Embryonic facial prominence (tissue), 1 donor: ENCODE results near the gene VENTX.

Source experiments
- DNase-seq: peaks from one replicate; pipeline ENCODE4 v3.0.0-alpha.2; 2016; ENCODE audit errors: extremely low spot score

The VENTX gene

GRCh38 chr10:133235265-133235855 lies 2.3 kb upstream of the VENTX start:
- DNase-seq: no peak

DNA sequence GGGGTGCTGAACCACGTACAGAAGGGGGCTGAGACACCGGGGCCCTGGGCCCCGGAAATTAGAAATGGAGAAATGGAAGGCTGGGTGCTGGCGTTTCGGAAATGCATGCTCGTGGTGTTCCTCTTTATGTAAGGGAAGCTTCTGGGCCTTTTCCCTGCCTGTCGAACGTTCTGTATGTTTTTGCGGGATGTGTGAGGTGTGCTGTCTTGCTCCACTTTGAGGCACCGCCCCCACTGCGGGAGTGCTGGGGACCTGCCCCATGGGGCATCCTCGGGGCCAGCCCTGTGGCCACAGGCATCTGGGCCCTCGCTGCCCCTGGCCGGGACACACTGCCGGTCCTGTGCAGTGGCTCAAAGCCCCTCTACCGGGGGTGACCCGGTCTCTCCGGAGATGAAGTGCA lies 1.7 kb upstream of the VENTX start:
- DNase-seq: no peak

GRCh38 chr10:133236401-133237240 lies 1.0 kb upstream of the VENTX start:
- no peak for DNase-seq

DNA sequence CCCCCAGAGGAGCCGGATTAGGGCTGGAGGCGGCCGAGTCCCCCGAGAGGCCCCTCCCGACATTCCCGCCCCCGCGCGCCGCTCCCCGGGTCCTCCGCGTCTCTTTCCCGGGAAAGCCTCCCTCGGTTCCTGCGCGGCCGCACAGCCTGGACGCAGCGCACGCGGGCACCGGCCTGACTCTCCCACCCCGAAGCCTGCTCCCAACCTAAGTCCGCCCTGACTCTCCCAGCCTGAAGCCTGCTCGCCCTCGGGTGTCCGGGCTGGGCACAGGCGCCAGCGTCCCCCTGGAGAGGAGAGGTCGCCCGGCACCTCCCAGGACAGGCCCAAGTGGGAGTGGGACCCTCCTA lies 441 bp upstream of the VENTX start:
- DNase-seq: no peak

DNA sequence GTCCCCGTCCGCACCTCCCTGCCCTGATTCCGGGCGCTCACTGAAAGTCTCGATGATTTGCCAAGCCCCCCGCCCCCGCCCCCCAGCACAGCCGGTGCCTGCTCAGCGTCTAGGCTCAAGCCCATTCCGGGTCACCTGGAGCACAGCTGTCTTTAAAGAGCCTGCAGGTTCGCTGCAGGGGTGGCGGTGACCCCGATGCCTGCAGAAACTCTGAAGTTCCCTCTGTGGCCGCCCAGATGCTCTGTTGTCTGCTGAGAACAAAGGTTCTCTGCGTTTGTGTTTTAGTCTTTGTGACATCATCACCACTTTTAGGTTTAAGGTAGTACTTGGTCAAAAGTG lies 780 bp downstream of the VENTX start:
- DNase-seq: no peak

- DNase-seq: no peak
Observed at GRCh38 chr10:133239990-133240389, 2.3 kb downstream of the VENTX start.

GRCh38 chr10:133241501-133242205 lies 4.0 kb downstream of the VENTX start:
- no peak for DNase-seq

DNA sequence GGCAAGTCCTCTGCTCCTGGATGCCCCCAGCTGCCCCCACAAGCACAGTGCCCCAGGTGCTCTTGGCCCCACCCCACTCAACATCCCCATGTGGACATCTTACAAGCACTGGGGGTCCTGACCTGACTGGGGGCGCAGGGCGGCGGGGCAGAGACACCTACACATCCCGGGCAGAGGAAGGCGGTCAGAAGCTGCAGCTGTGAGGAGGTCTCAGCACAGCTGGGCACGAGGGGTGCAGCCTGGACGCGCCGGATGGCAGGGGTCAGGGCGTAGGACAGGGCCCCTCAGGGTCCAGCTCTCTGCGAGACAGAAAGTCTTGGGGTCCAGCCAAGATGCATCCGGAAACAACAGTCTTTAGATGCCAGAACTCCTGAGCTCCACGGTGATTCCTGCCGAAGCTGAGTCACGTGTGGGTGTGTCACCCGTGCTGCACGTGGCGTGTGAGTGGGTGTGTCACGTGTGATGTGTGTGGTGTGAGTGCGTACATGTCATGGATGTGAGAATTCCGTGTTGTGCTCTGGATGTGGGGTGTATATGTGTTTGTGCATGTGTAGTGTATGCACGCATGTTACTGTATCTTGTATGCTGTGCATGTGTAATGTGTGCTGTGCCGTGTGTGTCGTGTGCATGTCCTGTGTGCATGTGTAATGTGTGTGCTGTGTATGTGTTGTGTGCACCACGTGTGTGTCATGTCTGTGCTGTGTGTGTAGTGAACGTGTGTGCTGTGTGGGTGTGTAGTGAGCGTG lies 5.1 kb downstream of the VENTX start:
- no peak for DNase-seq

DNA sequence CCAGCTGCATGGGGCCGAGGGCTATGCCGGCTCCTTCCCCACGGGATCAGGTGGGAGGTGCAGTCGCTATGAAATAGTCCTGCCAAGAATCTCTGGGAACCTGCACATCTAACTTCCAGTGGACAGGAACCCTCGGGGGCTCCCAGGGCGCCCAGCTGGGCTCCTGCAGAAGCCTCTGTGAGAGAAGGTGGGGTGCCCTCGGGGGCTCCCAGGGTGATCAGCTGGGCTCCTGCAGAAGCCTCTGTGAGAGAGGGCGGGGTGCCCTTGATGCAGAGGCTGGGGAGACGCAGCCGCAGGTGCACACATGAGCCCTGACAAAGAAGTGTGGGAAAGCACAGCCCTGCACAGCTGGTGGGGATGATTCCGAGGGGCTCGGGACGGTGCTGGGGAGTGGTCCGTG lies 5.9 kb downstream of the VENTX start:
- DNase-seq: no peak

DNA sequence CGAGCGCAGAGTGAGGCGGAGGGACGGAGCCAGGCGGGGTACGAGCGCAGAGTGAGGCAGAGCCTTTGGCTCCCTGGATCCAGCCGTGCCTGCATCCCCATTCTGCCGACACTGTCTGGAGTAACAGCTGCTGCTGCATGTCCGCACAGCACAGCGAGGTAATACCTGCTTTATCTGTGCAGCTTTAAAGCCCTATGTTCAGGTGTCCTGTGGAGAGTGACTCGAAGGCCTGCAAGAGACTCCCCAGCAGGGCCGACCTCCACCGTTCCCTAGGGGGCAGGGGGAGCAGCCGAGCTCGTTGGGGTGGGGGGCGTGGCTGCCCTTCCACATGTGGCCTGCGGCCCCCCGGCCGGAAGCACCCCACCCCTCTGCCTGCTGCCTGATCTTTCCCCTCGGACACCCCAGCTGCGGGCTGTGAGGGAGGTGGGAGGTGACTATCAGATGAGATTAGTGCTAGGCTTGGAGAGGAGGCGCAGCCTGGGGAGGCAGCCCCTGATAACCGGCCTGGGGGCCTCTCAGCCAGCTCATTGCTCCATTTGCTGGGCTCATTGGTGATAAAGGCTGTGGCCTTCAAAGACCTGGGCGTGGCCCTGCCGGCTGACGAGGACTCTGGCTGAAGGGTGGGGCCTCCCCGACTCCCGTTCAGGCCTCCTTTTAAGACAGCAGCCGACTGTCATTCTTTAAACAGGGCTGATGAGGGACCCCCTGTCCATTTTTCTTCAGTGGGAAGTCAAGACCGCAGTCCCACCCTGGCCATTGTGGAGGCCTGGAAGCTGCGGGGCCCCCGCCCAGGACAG lies 8.0 kb downstream of the VENTX start:
- DNase-seq: no peak

- DNase-seq: no peak
Observed at GRCh38 chr10:133246236-133246626, 8.6 kb downstream of the VENTX start.

DNA sequence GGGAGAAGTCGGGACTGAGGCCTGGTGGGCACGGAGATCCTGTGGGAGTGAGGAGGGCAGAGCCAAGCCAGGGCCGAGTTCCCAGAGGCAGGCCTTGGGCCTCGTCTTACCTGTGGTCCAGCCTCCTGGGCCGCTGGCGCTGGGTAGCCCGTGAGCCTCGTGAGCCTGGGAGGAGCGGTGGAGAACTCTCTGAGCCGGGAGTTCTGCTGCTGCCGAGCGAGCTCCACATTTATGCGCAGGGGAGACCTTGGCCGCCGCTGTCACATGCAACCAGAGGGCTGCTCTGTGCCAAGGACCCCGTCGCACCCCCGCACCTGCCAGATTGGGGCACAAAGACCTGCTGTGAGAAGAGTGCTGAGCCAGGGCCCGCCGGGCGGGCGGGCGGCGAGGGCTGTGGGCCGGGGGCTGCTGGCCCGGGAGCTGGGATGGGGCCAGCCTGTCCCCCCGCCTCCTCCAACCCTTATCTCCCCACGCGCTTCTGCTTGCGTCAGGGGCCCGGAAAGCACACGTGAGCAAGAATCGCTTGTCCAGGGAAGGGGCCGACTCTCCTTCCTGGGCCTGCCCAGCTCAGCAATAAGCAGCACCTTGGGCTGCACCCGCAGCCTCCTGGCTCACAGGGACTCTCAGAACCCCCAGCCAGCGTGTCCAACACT lies 10.2 kb downstream of the VENTX start:
- no peak for DNase-seq

DNA sequence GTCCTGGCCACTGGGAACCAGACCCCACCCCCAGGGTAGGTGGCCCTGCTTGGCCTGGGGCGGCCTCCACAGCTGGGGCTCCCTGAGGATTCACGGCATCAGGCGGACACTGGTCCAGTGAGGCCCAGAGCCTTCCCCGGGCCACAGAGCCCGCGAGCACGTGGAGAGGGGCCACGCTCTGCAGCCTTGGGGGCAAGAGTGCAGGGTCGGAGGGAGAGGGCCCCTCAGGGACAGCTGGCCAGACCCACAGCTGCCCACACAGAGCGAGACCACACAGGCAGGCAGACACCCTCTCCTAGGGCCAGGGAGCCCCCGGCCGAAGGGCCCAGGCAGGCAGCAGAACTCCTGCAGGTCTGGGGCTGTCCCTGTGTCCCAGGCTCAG lies 10.7 kb downstream of the VENTX start:
- no peak for DNase-seq

DNA sequence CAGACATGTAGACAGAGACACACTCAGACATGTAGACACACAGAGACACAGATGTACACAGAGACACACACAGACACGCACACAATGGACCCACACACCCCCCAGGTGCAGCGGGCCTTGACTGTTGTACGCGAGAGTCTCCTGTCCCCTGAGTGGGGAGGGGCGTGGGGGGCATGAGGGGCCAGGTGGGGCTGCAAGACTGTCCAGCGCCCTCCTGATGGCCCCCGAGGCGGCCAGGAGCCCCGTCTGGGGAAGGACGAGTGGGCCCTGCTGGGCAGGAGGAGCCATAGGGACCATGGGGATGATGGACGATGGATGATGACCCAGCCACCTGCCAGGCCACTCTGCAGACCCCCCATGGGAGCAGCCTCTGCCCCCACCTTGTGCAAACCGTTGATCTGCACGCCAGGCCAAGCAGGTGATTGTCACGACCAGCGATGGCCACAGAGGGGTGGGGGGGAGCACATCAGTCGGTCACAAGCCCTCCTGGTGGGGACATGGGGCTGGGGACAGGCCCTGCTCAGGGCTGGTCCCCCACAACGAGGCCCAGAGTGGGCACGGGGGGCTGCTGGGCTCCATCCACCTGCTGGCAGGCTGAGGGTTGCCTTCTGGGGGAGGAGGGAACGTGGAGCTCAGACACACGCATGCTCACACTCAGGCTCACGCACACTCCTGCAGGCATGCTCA lies 11.6 kb downstream of the VENTX start:
- no peak for DNase-seq

- DNase-seq: no peak
Observed at GRCh38 chr10:133249975-133250754, 12.5 kb downstream of the VENTX start.

GRCh38 chr10:133251388-133252222 lies 13.9 kb downstream of the VENTX start:
- DNase-seq: no peak

DNA sequence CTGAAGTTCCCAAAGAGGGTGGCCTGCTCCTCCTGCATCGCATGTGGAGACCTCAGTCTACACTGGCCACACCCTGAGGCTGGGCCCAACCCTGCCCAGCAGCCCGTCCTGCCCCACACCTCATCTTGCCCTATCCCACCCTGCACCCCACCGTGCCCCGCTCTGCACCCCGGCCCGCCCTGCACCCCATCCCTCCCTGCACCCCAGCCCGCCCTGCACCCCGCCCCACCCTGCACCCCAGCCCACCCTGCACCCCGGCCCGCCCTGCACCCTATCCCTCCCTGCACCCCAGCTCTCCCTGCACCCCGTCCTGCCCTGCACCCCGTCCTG lies 14.5 kb downstream of the VENTX start:
- no peak for DNase-seq

- no peak for DNase-seq
Observed at GRCh38 chr10:133253361-133253955, 15.8 kb downstream of the VENTX start.
